ENCODE measurements around the gene SOCS1.

SOCS1 gene

DNA sequence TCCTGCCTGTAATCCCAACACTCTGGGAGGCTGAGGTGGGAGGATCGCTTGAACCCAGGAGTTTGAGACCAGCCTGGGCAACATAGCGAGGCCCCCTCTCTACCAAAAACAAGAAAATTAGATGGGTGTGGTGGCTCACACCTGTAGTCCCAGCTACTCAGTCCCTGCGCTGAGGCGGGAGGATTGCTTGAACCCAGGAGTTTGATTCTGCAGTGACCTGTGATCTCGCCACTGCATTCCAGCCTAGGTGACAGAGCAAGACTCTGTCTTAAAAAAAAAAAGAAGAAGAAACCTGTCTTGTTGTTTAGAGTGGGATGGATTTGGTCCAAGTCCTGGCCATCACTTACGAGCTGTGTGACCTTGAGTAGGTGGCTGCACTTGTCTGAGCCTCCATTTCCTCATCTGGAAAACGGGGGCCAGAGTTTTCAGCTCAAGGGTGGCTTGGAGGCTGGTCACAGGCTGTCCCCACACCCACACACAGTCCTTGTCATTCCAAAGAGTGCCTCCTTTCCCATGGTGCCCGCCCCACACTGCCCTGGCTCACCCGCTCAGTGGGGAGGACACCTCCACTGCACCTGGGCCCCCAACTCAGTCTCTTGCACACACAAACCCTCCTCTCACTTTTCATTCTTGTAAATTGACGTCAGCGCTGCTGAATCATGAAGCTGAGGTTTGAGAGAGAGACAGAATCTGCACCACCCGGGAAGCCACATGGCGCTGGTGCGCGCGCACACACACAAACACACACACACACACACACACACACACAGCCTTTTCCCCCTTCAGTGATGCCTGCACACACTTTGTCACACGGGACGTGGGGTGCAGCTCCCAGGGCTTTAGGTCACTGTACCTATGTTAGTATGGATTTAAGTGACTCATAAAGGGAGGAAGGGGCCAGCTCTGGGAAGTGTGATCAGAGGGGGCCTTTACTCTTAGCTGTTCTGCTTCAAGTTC, 4.2 kb downstream of the SOCS1 start:
- CTCF ChIA-PET: no interaction called here
- no peak for DNase-seq (ENCODE audit: extremely low spot score)
- TF ChIP-seq TARDBP (IDR thresholded peaks at IDR 0.05) (no peak), NFRKB (IDR thresholded peaks at IDR 0.05) (no peak), L3MBTL2 (conservative IDR thresholded peaks at IDR 0.05) (no peak), SUZ12 (IDR thresholded peaks at IDR 0.05) (no peak), BHLHE40 (IDR thresholded peaks at IDR 0.05; ENCODE audit: borderline replicate concordance) (no peak), ARNT (IDR thresholded peaks at IDR 0.05) (no peak), SP1 (IDR thresholded peaks at IDR 0.05) (no peak), ELF4 (IDR thresholded peaks at IDR 0.05) (no peak), PKNOX1 (IDR thresholded peaks at IDR 0.05) (no peak), FOXA1 (IDR thresholded peaks at IDR 0.05) (no peak), LEF1 (IDR thresholded peaks at IDR 0.05; ENCODE audit: borderline replicate concordance) (no peak), ZNF384 (IDR thresholded peaks at IDR 0.05) (no peak), HDGF (IDR thresholded peaks at IDR 0.05; ENCODE audit: borderline replicate concordance) (no peak), CTBP1 (IDR thresholded peaks at IDR 0.05; ENCODE audit: borderline replicate concordance) (no peak), FOXK2 (IDR thresholded peaks at IDR 0.05) (no peak), FOXM1 (IDR thresholded peaks at IDR 0.05; ENCODE audit: borderline replicate concordance) (no peak)
- POLR2A ChIA-PET: no interaction called here

- ChIA-PET POLR2A (no interaction called here), CTCF (no interaction called here)
- DNase-seq (ENCODE audit: extremely low spot score): no peak
- TF ChIP-seq FOXA1 (IDR thresholded peaks at IDR 0.05) (no peak), BHLHE40 (IDR thresholded peaks at IDR 0.05; ENCODE audit: borderline replicate concordance) (no peak), NFRKB (IDR thresholded peaks at IDR 0.05) (no peak), L3MBTL2 (conservative IDR thresholded peaks at IDR 0.05) (no peak), PKNOX1 (IDR thresholded peaks at IDR 0.05) (no peak), FOXK2 (IDR thresholded peaks at IDR 0.05) (no peak), ARNT (IDR thresholded peaks at IDR 0.05) (no peak), LEF1 (IDR thresholded peaks at IDR 0.05; ENCODE audit: borderline replicate concordance) (no peak), ELF4 (IDR thresholded peaks at IDR 0.05) (no peak), FOXM1 (IDR thresholded peaks at IDR 0.05; ENCODE audit: borderline replicate concordance) (no peak), ZNF384 (IDR thresholded peaks at IDR 0.05) (no peak), HDGF (IDR thresholded peaks at IDR 0.05; ENCODE audit: borderline replicate concordance) (no peak), SUZ12 (IDR thresholded peaks at IDR 0.05) (no peak), SP1 (IDR thresholded peaks at IDR 0.05) (no peak), TARDBP (IDR thresholded peaks at IDR 0.05) (no peak), CTBP1 (IDR thresholded peaks at IDR 0.05; ENCODE audit: borderline replicate concordance) (no peak)
Measured at GRCh38 chr16:11250786-11251524, 5.0 kb downstream of the SOCS1 start.

GRCh38 chr16:11250091-11250785, 5.8 kb downstream of the SOCS1 start:
- CTCF ChIA-PET: no interaction called here
- TF ChIP-seq SUZ12 (IDR thresholded peaks at IDR 0.05): no peak
- TF ChIP-seq FOXA1 (IDR thresholded peaks at IDR 0.05): no peak
- no peak for TF ChIP-seq TARDBP (IDR thresholded peaks at IDR 0.05)
- POLR2A ChIA-PET: no interaction called here
- DNase-seq (ENCODE audit: extremely low spot score): no peak

DNA sequence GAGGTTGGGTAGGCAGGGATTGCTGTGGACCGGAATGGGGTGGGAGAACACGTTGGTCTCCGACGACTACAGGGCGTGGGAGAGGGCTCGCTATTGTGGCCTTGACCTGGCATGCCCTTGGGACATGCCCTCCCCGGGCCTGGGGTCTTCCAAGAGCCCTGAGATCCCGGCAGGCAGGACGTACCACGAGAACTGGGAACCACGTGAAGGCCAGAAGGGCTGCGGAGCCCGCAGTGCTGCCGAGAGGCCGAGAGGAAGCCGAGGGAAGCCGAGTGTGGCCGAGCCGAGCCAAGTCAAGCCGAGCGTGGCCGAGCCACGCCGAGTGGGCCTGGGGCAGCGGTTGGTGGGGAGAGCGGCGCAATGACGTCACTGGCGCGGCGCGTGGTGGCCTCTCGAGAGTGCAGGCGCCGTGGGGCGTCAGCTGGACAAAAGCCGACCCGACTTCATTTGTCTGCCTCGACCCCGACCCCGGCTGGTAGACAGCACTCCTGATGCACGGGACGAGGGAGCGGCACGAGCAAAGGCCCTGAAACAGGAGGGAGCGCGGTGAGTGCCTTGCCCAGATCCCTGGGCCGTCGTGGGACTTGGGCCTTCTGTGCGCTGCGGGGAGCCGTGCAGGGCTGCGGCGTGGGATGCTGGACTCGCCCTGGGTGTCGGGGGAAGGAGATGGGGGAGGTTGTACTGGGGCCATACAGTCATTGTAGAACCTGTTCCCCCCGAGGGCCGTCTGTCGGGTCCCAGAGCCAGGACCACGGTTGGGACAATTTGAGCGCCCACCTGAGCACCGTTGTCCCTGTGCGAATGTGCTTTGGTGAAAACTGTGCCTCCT, 6.6 kb downstream of the SOCS1 start:
- POLR2A ChIA-PET: no interaction called here
- DNase-seq (ENCODE audit: extremely low spot score): no peak
- no peak for TF ChIP-seq NFRKB (IDR thresholded peaks at IDR 0.05)
- no peak for TF ChIP-seq SP1 (IDR thresholded peaks at IDR 0.05)
- no peak for TF ChIP-seq FOXK2 (IDR thresholded peaks at IDR 0.05)
- no peak for TF ChIP-seq HDGF (IDR thresholded peaks at IDR 0.05; ENCODE audit: borderline replicate concordance)
- no peak for TF ChIP-seq ELF4 (IDR thresholded peaks at IDR 0.05)
- no peak for TF ChIP-seq ARNT (IDR thresholded peaks at IDR 0.05)
- no peak for TF ChIP-seq FOXA1 (IDR thresholded peaks at IDR 0.05)
- TF ChIP-seq FOXM1 (IDR thresholded peaks at IDR 0.05; ENCODE audit: borderline replicate concordance): no peak
- TF ChIP-seq SUZ12 (IDR thresholded peaks at IDR 0.05): no peak
- TF ChIP-seq BHLHE40 (IDR thresholded peaks at IDR 0.05; ENCODE audit: borderline replicate concordance): no peak
- TF ChIP-seq L3MBTL2 (conservative IDR thresholded peaks at IDR 0.05): no peak
- no peak for TF ChIP-seq ZNF384 (IDR thresholded peaks at IDR 0.05)
- TF ChIP-seq TARDBP (IDR thresholded peaks at IDR 0.05): no peak
- TF ChIP-seq LEF1 (IDR thresholded peaks at IDR 0.05; ENCODE audit: borderline replicate concordance): no peak
- no peak for TF ChIP-seq PKNOX1 (IDR thresholded peaks at IDR 0.05)
- TF ChIP-seq CTBP1 (IDR thresholded peaks at IDR 0.05; ENCODE audit: borderline replicate concordance): no peak
- CTCF ChIA-PET: no interaction called here

Data from HEK293T (cell line).